IMR-90 (cell line): ENCODE results near the gene IZUMO4. TPM values are rescaled to one million over a fixed set of nuclear protein-coding genes. Genes with fewer than 3 reads are reported as not detected.

Experiments
- ATAC-seq: fragments of 200-7000 bp; cut with Tn5 transposase; 2 replicates; pipeline ENCODE4 v1.9.1; 2020; ENCODE audit warnings: low read depth, mild to moderate bottlenecking, moderate library complexity
- BruUV-seq: library from RNA; stranded (reverse); fragments of 400-500 nt; replicated peaks from 2 replicates; lab custom pipeline; 2021; lab: Mats Ljungman, UMichigan
- CTCF ChIA-PET: fragments of 300-600 bp; formaldehyde crosslinking; extraction: SDS; loops from one replicate; lab custom pipeline; 2021; ENCODE audit warnings: antibody characterized with exemption; lab: Yijun Ruan, JAX
- POLR2A ChIA-PET: fragments of 300-600 bp; sonication (Branson Sonifier 250); formaldehyde crosslinking; loops from one replicate; lab custom pipeline; 2022; ENCODE audit warnings: antibody characterized with exemption; ENCODE audit not compliant: unreplicated experiment; lab: Charles Lee
- DNase-seq: peaks from one replicate; pipeline ENCODE4 v3.0.0; 2013
- H2AFZ ChIP-seq: replicated peaks from 2 replicates; pipeline ENCODE3; 2013; ENCODE audit warnings: low read length, mild to moderate bottlenecking; ENCODE audit not compliant: poor library complexity
- H2AK5ac ChIP-seq: 2 replicates; pipeline ENCODE4 v1.6.1; 2013; ENCODE audit warnings: low read depth, low read length, inconsistent platforms
- H2AK9ac ChIP-seq: replicated peaks from 2 replicates; pipeline ENCODE3; 2013; ENCODE audit warnings: mild to moderate bottlenecking, low read depth, low read length, moderate library complexity; ENCODE audit not compliant: poor library complexity
- H2BK120ac ChIP-seq: 2 replicates; pipeline ENCODE4 v1.6.1; 2013; ENCODE audit warnings: low read depth, low read length, inconsistent platforms
- H2BK15ac ChIP-seq: 3 replicates; pipeline ENCODE4 v1.6.1; 2013; ENCODE audit warnings: low read depth, low read length, inconsistent platforms
- H2BK20ac ChIP-seq: 2 replicates; pipeline ENCODE4 v1.6.1; 2013; ENCODE audit warnings: low read depth, mild to moderate bottlenecking, inconsistent platforms, low read length, moderate library complexity
- H2BK5ac ChIP-seq: 2 replicates; pipeline ENCODE4 v1.6.1; 2013; ENCODE audit warnings: mild to moderate bottlenecking, low read depth, low read length, inconsistent platforms; ENCODE audit not compliant: poor library complexity, severe bottlenecking
- H3K14ac ChIP-seq: replicated peaks from 2 replicates; pipeline ENCODE4 v1.6.1; 2013; ENCODE audit warnings: low read depth, low read length, inconsistent platforms
- H3K18ac ChIP-seq: 2 replicates; pipeline ENCODE4 v1.6.1; 2013; ENCODE audit warnings: low read depth, low read length, control low read depth
- H3K23ac ChIP-seq: 2 replicates; pipeline ENCODE4 v1.6.1; 2013; ENCODE audit warnings: low read depth, low read length, inconsistent platforms
- H3K27ac ChIP-seq: 2 replicates; pipeline ENCODE4 v1.5.1; 2013; ENCODE audit warnings: mild to moderate bottlenecking, control low read depth, low read length; ENCODE audit not compliant: insufficient read depth
- H3K27me3 ChIP-seq: 2 replicates; pipeline ENCODE4 v1.6.1; 2013; ENCODE audit warnings: low read length; ENCODE audit not compliant: control insufficient read depth, insufficient read depth
- H3K36me3 ChIP-seq: 2 replicates; pipeline ENCODE4 v1.6.1; 2013; ENCODE audit warnings: low read length, mixed read lengths; ENCODE audit not compliant: control insufficient read depth, insufficient read depth
- H3K4ac ChIP-seq: 2 replicates; pipeline ENCODE4 v1.6.1; 2013; ENCODE audit warnings: low read depth, low read length, inconsistent platforms
- H3K4me1 ChIP-seq: 2 replicates; pipeline ENCODE4 v1.6.1; 2013; ENCODE audit warnings: low read length, mixed read lengths; ENCODE audit not compliant: control insufficient read depth, insufficient read depth
- H3K4me2 ChIP-seq: 2 replicates; pipeline ENCODE4 v1.6.1; 2013; ENCODE audit warnings: low read depth, mild to moderate bottlenecking, control low read depth, low read length, moderate library complexity
- H3K4me3 ChIP-seq: 2 replicates; pipeline ENCODE4 v1.5.1; 2013; ENCODE audit warnings: low read depth, mild to moderate bottlenecking, control low read depth, low read length, moderate library complexity; ENCODE audit not compliant: insufficient read depth
- H3K56ac ChIP-seq: 2 replicates; pipeline ENCODE4 v1.6.1; 2013; ENCODE audit warnings: low read length, inconsistent platforms; ENCODE audit not compliant: insufficient read depth; ENCODE audit errors: extremely low read depth
- H3K79me1 ChIP-seq, 2 experiments: 2 replicates each; pipeline ENCODE4 v1.6.1; 2013; ENCODE audit warnings: low read length in 2 of 2, inconsistent platforms in 1 of 2, low read depth in 1 of 2
- H3K9ac ChIP-seq: 2 replicates; pipeline ENCODE4 v1.6.1; 2013; ENCODE audit warnings: low read depth, low read length, control low read depth
- H3K9me1 ChIP-seq: 2 replicates; pipeline ENCODE4 v1.6.1; 2013; ENCODE audit warnings: low read length, inconsistent platforms; ENCODE audit not compliant: insufficient read depth
- H3K9me3 ChIP-seq: 2 replicates; pipeline ENCODE4 v1.6.1; 2013; ENCODE audit warnings: low read length; ENCODE audit not compliant: control insufficient read depth, insufficient read depth
- H4K20me1 ChIP-seq: 2 replicates; pipeline ENCODE4 v1.6.1; 2013; ENCODE audit warnings: low read length, inconsistent platforms; ENCODE audit not compliant: insufficient read depth
- H4K5ac ChIP-seq: 2 replicates; pipeline ENCODE4 v1.6.1; 2013; ENCODE audit warnings: mild to moderate bottlenecking, low read depth, low read length, control low read depth
- H4K8ac ChIP-seq, 2 experiments: 2 replicates each; pipeline ENCODE4 v1.6.1; 2013; ENCODE audit warnings: low read depth in 2 of 2, low read length in 2 of 2, control low read depth in 1 of 2, inconsistent platforms in 1 of 2
- H4K91ac ChIP-seq: 2 replicates; pipeline ENCODE4 v1.6.1; 2013; ENCODE audit warnings: low read depth, low read length, inconsistent platforms; ENCODE audit not compliant: insufficient read depth
- BHLHE40 ChIP-seq: fragments of 150-350 bp; IDR thresholded peaks from 2 replicates; pipeline ENCODE4 v1.6.1; 2016; ENCODE audit warnings: mild to moderate bottlenecking, low read depth, low read length
- CHD1 ChIP-seq: IDR thresholded peaks from 2 replicates; pipeline ENCODE4 v1.6.1; 2012; ENCODE audit warnings: low read depth, low read length, improper control_type of control experiment
- MAFK ChIP-seq: IDR thresholded peaks from 2 replicates; pipeline ENCODE4 v1.6.1; 2012; ENCODE audit warnings: low read depth, low read length, improper control_type of control experiment
- MXI1 ChIP-seq: IDR thresholded peaks from 2 replicates; pipeline ENCODE4 v1.6.1; 2012; ENCODE audit warnings: low read depth, mild to moderate bottlenecking, low read length, moderate library complexity, borderline replicate concordance
- POLR2A ChIP-seq: IDR thresholded peaks from 2 replicates; pipeline ENCODE4 v1.6.1; 2012; ENCODE audit warnings: mild to moderate bottlenecking, low read depth, low read length
- RAD21 ChIP-seq: IDR thresholded peaks from 2 replicates; pipeline ENCODE4 v1.6.1; 2012; ENCODE audit warnings: low read length, improper control_type of control experiment
- SMC3 ChIP-seq: fragments of 150-350 bp; IDR thresholded peaks from 2 replicates; pipeline ENCODE4 v1.6.1; 2016; ENCODE audit warnings: low read depth, mild to moderate bottlenecking, antibody characterized with exemption, low read length, moderate library complexity
- USF2 ChIP-seq: fragments of 150-350 bp; IDR thresholded peaks from 2 replicates; pipeline ENCODE4 v1.6.1; 2017; ENCODE audit warnings: mild to moderate bottlenecking, antibody characterized with exemption, low read length, low read depth
- WGBS, 2 experiments: methylation state at CpG; one replicate each; pipeline versions ENCODE4 v1.1.5 to v1.1.7; 2013; ENCODE audit warnings: missing lambda C conversion rate in 2 of 2; ENCODE audit not compliant: insufficient read length in 1 of 2; ENCODE audit errors: extremely low coverage in 2 of 2; 5-methylcytosine and 5-hydroxymethylcytosine counted together
- dilution Hi-C: fragments of 300-500 bp; cut with HindIII; formaldehyde crosslinking; loops from one replicate; pipeline ENCODE4 v1.14.3; 2018; ENCODE audit warnings: low sequenced_read_pairs; ENCODE audit not compliant: unreplicated experiment
- in situ Hi-C: fragments of 300-500 bp; cut with MboI; formaldehyde crosslinking; loops from 3 replicates; pipeline ENCODE4 v1.14.3; 2019; ENCODE audit warnings: low sequenced_read_pairs, inconsistent platforms, mixed read lengths
- intact Hi-C: fragments of 100-400 bp; cut with micrococcal nuclease; formaldehyde crosslinking; loops from 2 replicates; pipeline ENCODE4 v1.10.0; 2022
- polyA plus RNA-seq, 3 experiments: library from polyadenylated mRNA; depleted of rRNA; stranded (reverse); fragments of >200 nt; gene quantifications; 2 replicates each; pipeline ENCODE4 v1.2.3, GENCODE V29; 2012; ENCODE audit warnings: low replicate concordance in 1 of 3
- total RNA-seq: library from RNA; depleted of rRNA; stranded (reverse); fragments of >200 nt; gene quantifications from 2 replicates; pipeline ENCODE4 v1.2.3, GENCODE V29; 2012

The IZUMO4 gene
- total and polyA plus RNA-seq, 2 of the 4 experiments (the other 2 are of a cell fraction): 0.72 to 2.8 TPM

- peak; percentile 19; the same call in 1 of the 2 replicates for TF ChIP-seq RAD21
- TF ChIP-seq CHD1: 0 out of 2 replicates have a peak, but pooled peaks have one; percentile 53
Measured at GRCh38 chr19:2050991-2051772, 45.5 kb upstream of the IZUMO4 start, which contains the start of gene MKNK2 (continued).

- no peak overlapping the region for H2BK15ac ChIP-seq
- peak overlapping the region; percentile 46 for H3K14ac ChIP-seq
- H4K20me1 ChIP-seq: peaks cover 35% of the 10 kb centered on the region
- CTCF ChIA-PET: no interaction called here
- H3K4me1 ChIP-seq: peaks cover 33% of the 10 kb centered on the region
- no peak for ATAC-seq
- H3K9ac ChIP-seq: no peak overlapping the region
- peak overlapping the region; percentile 1; the same call in 1 of the 2 replicates for H2BK120ac ChIP-seq
- no CpG with 5 or more reads among the region's 18 CpGs for WGBS, 2 experiments
- no peaks in the 10 kb centered on the region for H3K9me3 ChIP-seq
- dilution Hi-C loops (no loop called here), intact Hi-C loops (no loop called here), in situ Hi-C loops (no loop called here)
- TF ChIP-seq POLR2A: no peak
- no peak for TF ChIP-seq MXI1
- no peak for TF ChIP-seq SMC3
- no peak for TF ChIP-seq BHLHE40
- no peak for TF ChIP-seq USF2
- TF ChIP-seq MAFK: no peak
- 0 out of 2 replicates have a peak overlapping the region, but pooled peaks have one; percentile 15 for H3K23ac ChIP-seq
- H4K5ac ChIP-seq: peak overlapping the region; percentile 92
- peak overlapping the region; percentile 89 for H2AK9ac ChIP-seq
- no TSS peak for BruUV-seq
- H3K9me1 ChIP-seq: peaks cover 12% of the 10 kb centered on the region
- peak overlapping the region; percentile 83 for H2AK5ac ChIP-seq
- peak overlapping the region; percentile 93 to 97 for H4K8ac ChIP-seq
- no peak overlapping the region; the same call in 1 of the 2 replicates for H3K18ac ChIP-seq
- peak overlapping the region; percentile 90 for H2AFZ ChIP-seq
- H3K4me3 ChIP-seq: no peak overlapping the region
- H3K4ac ChIP-seq: peak overlapping the region; percentile 64
- DNase-seq: no peak
- peaks cover 5 to 48% of the 10 kb centered on the region in 2 experiments; a peak in 3 of 4 replicates for H3K79me1 ChIP-seq
- no peak overlapping the region for H3K4me2 ChIP-seq
- peak overlapping the region; percentile 72 for H4K91ac ChIP-seq
- no peak overlapping the region for H3K56ac ChIP-seq
- H2BK20ac ChIP-seq: no peak overlapping the region
- peaks cover 6% of the 10 kb centered on the region; the same call in 1 of the 2 replicates for H3K36me3 ChIP-seq
- no peak overlapping the region for H2BK5ac ChIP-seq
- peak overlapping the region; percentile 85; the same call in 1 of the 2 replicates for H3K27ac ChIP-seq
- POLR2A ChIA-PET: no interaction called here
- no peaks in the 10 kb centered on the region for H3K27me3 ChIP-seq
Measured at GRCh38 chr19:2051773-2052704, 44.7 kb upstream of the IZUMO4 start.
